Measurements from ENCODE around the gene OVCA2. TPM values are rescaled to one million over a fixed set of nuclear protein-coding genes. Genes with fewer than 3 reads are reported as not detected.

OVCA2 gene
- total RNA-seq: 43.9 and 53.7 TPM in 2 replicates
- 40.9 TPM for polyA plus RNA-seq (2012)

GRCh38 chr17:2041561-2042389, at the start of gene OVCA2:
Gene OVCA2 (plus strand): TSS chr17:2042022. CDS start chr17:2042048, 26 bp downstream.
- DNase-seq (ENCODE audit: low read depth): peak; percentile 94

DNA sequence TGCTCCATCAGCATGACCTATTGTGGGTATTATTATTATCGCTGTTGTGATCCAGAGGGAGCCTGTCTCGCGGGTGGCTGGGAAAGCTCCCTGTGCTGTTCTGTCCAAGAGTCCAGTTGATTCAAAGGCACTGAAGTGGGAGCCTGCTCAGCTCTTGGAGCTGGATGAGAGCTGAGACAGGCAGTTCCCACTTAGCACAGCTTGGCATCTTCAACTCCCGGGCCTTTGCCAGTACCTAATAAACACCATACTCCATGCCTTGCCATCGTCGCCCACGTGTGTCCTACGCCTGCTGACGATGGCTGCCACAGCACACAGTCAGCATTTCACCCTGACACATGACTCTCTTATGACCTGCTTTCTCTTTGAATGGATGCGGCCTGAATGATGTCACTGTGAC, 49.3 kb upstream of the OVCA2 start:
- DNase-seq (ENCODE audit: low read depth): no peak

DNA sequence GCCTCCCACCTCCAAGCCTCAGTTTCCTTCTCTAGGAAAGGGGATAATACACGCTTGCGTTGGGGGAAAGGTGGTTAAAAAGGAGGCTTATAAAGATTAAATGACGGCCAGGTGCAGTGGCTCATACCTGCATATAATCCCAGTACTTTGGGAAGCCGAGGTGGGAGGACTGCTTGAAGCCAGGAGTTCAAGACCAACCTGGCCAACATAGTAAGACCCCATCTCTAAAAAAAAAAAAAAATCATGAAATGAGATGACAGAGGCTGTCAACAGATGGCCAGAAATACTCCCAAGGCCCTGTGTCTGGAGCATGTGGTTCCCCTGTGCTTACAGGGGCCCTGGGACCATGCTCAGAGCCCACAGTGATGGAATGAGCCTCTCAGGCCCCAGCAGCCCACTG, 47.1 kb upstream of the OVCA2 start:
- DNase-seq (ENCODE audit: low read depth): no peak

DNA sequence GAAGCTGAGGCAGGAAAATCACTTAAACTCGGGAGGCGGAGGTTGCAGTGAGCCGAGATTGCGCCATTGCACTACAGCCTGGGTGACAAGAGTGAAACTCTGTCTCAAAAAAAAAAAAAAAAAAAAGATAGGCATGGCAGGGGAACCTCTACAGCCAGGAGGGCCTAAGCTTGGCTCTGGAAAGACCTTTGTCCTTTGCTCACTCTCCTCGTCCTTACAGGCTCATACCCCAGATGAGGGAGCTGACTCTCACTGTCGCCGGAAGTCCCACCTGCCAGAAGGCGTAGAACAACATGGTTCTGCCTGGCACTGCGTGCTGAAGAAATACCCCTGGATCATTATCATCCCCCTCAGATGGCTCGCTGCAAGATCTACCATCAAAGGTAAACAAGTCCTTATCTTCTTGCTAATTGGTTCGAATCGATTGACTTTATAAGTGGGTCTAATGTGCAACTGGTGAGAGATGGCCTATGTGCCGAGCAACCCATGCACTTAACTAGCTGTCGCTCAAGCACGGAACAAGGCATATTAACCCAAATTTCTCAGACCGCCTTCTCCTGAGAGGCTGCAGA, 46.4 kb upstream of the OVCA2 start:
- DNase-seq (ENCODE audit: low read depth): no peak

GRCh38 chr17:1995907-1996799, 45.7 kb upstream of the OVCA2 start:
- no peak for DNase-seq (ENCODE audit: low read depth)

DNA sequence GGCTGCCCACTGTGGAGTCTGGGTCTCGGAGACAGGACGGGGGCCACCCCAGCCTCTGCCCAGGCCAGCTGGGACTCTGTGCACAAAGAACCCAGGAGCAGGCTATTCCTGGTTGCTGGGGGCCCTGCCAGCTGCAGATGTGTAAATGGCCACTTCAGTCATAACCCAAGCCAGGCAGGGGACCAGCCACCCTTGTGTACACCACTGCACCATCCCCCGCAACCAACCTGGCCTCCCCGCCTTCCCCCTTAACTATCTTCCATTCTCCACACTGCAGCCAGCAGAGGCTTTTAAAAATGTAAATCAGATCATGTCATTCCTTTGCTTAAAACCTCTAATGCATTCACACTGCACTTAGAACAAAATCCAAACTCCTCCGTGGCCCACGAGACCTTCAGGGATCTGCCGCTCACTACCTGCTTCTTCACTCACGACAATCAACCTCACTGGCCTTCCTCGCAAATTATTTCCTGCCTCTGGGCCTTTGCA, 45.0 kb upstream of the OVCA2 start:
- no peak for DNase-seq (ENCODE audit: low read depth)

DNA sequence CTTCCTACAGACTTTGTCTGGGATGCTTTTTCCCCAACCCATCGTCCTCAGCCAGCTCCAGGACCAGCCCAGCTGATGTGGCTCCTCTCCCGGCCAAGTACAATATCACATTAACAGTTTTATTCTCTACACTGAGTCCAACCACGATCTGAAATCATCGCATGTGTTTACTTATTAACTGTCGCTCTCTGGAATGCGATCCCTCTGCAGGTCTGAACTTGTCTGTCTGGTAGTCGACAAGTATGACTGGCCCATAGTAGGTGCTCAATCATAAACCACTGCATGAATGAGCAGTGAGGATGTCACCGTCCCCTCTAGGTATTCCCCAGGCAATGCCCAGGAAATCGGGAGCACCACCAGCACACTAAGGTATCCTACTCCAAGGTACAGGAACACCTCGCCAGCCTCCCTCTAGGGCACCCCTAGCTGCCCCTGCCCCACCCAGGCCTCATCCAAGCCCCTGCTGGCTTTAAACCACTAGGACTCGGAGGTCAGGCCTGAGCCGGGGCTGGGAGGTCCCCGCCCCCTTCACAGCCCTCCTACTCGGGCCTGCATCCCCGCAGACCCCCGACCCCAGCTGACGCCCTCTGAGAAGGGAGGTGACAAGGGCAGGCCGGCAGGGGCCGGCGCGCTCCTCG, 44.4 kb upstream of the OVCA2 start:
- DNase-seq (ENCODE audit: low read depth): no peak

- DNase-seq (ENCODE audit: low read depth): no peak
Observed at GRCh38 chr17:1997927-1998742, 43.7 kb upstream of the OVCA2 start.

GRCh38 chr17:1999557-2000251, 42.1 kb upstream of the OVCA2 start:
- peak; percentile 83 for DNase-seq (ENCODE audit: low read depth)

- no peak for DNase-seq (ENCODE audit: low read depth)
Observed at GRCh38 chr17:2002767-2003329, 39.0 kb upstream of the OVCA2 start.

DNA sequence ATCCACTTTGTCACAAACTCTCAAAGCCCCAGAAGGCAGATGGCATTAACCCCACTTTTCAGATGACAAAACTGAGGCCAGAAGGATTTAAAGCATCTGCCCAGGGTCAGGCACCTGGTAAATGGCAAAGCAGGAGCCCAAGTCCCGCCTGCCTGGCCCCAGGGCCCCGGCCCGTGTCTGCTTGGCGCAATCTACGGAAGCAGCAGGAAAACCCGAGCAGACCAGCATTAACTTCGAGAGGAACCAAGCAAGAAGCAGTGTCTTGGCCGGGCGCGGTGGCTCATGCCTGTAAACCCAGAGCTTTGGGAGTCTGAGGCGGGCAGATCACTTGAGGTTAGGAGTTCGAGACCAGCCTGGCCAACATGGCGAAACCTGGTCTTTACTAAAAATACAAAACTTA, 38.3 kb upstream of the OVCA2 start:
- no peak for DNase-seq (ENCODE audit: low read depth)

DNA sequence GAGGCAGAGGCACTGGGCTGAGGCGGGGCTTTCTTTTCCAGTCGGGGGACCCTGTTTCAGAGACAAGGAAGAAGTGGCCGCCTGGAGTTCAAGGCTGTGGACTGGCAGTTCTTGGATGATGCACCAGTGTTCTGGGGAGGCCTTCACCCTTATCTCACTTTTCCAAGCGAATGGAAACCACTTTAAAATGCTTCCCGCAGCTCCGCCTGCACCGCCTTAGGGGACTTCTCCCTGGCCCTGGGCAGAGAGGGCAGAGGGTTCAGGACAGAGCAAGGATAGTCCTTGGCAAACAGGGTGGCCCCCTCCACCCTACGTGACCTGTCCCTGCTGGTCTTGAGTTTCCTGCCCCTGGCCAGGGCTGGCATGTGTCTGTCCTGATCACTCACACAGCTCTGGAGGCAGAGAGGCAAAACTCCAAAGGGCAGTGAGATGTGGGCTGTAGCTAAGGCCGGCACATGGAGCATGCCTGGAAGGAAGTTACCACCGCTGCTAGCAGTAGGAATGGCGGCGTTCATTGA, 37.3 kb upstream of the OVCA2 start:
- DNase-seq (ENCODE audit: low read depth): no peak

DNA sequence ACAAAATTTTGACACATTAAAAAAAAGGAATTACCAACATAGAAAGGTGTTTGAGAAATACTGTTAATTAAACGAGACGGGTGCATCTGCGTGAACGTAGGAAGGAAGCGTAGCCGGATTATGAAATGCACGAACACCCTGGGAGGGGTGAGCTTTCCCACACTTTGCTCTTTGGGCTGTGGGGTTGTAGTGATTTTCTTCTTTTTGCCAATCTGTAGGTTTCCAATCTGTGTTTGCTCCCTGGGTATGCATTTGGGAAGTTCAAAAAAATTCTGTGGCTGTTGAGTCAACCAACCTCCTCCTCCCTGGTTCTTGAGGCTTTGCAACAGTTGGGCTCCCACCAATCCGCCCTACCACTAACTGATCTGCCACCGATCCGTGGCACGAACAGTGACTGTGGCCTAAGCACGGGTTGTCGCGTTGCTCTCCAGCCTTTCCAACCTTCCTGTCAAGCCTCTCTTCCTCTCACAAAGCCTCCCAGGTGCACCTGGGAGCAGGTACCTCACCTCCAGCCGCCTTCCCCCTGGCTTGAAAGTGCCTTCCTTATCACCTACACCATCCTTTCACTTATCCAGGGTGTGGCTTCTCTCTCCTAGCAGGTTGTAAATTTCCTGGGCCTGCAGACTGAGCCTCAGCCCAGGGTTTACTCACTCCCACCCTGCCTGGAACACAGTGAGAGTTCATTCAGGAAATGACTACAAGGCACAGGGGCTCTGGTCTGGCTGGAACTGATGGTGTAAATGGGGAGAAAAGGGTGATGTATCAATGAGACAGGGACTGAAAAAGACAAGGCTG, 33.3 kb upstream of the OVCA2 start:
- DNase-seq (ENCODE audit: low read depth): no peak

DNA sequence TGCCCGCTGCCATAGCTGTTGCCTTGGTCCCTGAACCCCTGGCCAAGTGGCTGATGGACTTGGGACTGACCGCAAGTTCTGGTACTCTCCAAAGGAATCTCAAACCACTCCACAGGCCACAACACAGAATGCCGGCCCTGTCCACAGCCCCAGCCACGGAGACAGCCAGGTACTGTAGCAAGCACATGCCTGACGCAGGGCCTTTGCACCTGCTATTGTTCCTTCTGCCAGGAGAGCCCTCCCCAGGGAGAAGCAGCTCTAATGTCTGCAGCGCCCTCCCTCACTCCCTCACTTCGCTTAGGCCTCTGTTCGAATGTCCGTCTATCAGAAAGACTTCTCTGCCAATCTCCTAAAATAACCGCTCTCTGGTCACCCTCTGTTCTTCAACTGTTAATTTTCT, 32.1 kb upstream of the OVCA2 start:
- no peak for DNase-seq (ENCODE audit: low read depth)

- DNase-seq (ENCODE audit: low read depth): peak; percentile 71
Observed at GRCh38 chr17:2011411-2012371, 30.1 kb upstream of the OVCA2 start.

GRCh38 chr17:2012499-2012898, 29.3 kb upstream of the OVCA2 start:
- DNase-seq (ENCODE audit: low read depth): no peak
